Measurements from ENCODE around the gene KCNJ3. TPM values are rescaled to one million over a fixed set of nuclear protein-coding genes. Genes with fewer than 3 reads are reported as not detected.

The KCNJ3 gene
- total RNA-seq, 1 donor from 2014 or later: not detected

DNA sequence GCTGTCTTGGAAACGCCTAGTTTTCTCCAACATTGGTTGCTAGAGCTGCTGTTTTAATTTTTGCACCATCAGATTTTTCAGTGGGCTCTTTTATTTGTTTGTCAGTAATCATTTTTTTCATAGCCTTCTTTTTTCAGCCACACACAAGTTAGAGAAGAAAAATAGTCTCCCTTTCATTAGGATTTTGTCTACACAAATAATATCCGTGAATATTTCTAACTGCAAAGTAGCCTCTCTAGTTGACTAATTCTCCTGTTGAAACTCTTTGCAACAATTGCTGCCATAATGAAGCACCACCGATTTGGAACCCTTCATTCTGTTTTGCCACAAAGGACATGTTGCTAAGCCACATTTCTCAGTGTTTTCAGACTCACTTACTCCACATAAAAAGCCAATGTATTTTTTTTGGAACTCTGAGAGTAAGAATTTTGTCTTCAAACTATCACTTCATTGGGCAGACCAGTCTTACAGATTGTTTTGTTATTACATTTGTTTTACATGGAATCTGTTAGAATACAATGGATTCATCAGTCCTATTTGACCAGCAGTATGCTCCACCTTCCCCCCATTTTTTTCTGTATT lies 9.6 kb downstream of the KCNJ3 start:
- DNase-seq (ENCODE audit: low read depth, low spot score): no peak

DNA sequence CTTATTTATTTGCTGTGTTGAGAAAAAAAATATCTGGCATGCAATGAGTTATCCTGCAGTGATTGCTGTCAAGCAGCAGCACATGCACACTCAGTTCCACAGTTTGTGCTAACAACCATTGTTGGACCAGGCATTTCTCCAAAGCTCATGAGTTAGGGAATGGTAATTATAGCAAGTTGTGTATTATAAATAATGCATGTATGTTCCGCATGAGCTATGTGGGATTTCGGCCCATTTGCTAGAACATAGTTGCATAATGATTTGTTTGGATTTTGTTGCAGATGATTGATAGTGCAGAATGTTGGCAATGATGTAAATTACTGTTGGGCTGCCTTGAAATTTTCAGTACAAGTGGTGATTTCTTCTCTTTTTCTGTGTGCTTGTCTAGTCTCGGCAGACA lies 10.7 kb downstream of the KCNJ3 start:
- no peak for DNase-seq (ENCODE audit: low read depth, low spot score)

DNA sequence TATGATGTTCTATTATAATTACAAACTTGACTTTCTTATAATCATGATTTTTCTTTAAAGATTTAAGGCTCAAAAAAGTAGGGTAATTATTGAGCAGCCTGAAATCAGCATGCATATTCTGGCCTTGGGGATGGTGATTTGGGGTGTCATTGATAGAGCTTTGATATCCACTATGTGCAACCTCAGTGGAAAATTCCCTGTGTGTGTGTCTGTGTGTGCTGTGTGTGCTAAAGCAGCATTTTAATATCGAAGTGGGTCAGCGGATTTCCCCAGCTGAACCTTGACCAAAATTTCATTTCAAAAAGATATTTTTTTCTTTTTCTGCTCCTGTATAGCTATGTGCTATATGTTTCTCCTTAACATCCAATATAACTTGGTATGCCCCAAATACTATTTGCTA lies 11.6 kb downstream of the KCNJ3 start:
- DNase-seq (ENCODE audit: low read depth, low spot score): no peak

DNA sequence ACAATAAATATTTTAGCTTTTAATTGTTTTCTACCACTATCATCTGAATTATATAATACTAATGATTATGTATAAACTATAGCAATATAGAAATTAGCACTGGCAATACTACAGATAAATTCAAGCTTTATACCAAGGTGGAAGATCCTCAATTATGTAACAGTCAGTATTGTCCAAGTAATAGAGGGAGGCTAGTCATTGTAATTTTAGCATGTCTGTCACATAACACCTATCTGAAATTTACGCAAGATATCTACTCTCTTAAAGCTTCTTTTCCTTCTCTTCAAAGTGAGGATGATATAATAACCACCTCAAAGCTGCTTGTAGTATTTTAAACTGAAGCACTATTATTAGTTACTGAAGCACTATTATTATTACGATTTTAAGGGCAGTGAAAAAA lies 12.2 kb downstream of the KCNJ3 start:
- DNase-seq (ENCODE audit: low read depth, low spot score): no peak

DNA sequence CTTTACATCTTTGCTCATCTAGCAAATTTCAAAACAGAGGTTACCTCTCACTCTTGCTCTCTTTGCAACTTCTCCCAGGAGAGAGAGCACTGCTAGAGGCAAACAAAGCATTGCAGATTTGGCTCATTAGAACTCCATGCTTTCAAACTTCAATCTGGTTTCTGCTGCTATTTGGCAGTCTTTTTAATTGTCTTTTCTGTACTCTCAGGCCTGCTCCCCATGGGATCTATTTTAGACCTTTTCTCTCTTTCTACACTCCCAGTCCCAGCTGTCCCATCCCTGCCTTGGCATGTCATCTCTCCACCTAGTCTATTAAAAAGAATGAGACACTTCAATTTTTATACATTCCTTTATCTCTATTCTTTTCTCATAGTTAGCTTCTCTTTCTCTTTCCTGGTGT lies 15.2 kb downstream of the KCNJ3 start:
- DNase-seq (ENCODE audit: low read depth, low spot score): no peak

DNA sequence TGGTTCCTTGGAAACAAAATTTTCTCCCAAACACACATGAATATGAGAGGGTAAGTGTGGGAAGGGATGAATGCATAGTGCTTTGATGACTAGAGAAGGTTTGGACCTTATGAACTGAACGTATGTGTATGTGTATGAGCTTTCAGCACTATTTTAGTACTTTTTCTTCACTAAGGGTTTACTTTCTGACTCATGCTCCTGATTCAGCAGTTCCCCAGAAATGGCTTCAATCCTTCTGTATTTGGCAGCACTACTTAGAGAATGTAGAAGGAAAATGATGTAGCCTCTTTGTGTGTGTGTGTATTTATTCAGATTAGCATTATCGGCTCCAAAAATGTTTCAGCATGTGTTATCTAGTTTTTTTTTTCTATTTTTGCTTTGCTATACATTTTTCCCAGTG lies 22.2 kb downstream of the KCNJ3 start:
- DNase-seq (ENCODE audit: low read depth, low spot score): no peak

DNA sequence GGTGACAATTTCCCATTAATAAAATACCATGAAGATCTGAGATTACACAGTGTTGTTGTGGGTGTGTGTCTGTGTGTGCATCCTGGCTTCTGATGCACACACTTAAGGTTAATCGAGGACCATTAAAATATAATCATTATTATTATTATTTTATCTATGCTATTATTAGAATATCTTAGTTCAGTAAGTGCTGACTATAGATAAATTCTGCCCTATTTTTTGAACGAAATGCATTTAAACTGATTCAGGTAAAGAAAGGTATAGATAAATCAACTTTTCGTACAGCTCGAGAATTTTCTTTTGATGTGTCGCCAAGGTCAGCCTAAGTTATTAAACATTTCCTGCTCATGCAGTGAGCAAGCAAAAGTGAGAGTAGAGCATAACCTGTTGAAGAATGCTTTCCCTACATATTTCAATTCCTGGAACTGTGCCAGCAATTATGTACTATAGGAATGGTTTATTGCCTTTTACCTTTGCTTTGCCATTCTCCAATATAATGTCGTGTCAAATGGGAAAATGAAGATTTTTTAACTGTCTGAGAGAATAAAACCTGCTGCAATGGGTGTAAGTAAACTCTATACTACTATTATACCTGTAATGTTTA lies 25.8 kb downstream of the KCNJ3 start:
- no peak for DNase-seq (ENCODE audit: low read depth, low spot score)

DNA sequence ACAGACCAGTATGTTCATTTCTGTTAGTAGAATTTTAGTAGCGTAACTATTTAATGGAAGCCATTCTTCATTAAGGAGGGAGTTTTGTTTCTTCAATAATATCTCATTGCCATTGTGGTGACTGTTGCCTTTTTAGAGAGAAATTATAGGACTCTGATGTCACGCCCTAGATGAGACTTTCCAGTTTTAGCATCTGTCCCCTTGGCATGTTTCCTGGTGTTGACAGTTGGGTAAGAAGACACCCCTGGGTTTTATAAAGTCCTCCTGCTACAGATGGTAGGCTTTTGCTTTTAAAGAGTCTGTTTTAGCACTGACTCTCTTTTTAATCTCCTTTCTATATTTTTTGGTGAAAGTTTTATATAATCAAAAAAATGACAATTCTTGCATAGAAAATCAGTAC lies 41.9 kb downstream of the KCNJ3 start:
- no peak for DNase-seq (ENCODE audit: low read depth, low spot score)

DNA sequence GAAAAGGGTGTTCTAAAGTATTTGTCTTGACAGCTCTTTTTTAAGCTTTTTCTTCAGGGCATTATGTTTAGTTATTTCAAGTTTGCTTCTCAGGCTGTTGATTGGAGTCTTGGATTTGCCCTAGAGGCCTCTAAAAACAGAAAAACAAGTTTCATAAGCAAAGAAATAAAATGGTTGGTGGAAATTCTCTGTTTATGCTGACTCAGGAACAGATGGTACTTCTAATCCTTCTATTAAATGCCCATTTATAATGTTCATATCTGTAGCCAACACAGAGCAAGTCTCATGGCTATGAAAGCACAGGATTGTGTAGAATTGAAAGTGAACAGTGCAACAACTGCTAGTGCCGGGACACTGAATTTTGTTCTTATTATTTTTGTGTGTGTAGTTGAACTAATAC lies 60.4 kb downstream of the KCNJ3 start:
- no peak for DNase-seq (ENCODE audit: low read depth, low spot score)

DNA sequence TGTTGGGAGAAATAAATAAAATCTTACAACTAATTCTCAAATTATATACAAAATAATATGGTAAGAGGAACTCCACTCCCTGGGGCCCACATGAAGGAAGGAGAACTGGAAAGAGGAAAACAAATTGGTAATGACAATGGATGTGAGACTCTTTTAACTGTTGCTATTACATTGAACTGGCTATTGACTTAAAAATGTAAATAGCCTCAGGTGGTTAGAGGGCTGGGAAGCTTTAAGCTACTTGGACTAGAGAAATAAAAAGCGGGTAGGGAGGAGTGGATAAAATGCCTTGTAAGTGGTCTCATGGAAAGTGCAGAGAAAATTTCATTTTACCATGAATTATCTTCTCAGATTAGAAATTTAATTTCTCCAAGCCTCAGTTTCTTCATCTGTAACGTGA lies 64.1 kb downstream of the KCNJ3 start:
- no peak for DNase-seq (ENCODE audit: low read depth, low spot score)

DNA sequence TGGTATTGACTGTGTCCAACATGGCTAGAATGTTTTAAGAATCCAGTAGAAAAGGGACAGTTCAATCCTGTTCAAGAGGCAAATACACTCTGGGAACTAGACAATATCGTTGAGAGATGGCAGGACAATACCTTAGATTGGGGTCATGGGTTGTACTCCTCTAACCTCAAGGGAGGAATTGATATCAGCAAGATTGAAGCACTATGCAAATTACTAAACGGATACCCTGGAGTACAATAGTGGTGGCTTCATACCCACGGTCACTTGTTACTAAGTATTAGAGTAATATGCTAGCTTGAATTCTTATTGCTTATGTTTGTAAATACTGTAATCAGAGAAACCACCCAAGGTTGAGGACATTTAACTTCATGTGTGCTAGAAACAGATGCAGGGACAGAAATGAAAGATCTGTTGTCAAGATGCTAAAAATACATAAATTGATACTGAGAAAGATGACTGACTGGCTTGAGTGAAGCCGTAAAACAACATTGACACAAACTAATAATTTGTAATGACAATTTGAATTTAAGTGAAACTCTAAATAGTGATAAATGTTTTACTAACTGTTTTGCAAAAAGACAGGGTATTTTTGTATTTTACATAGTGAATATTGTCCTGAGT lies 73.3 kb downstream of the KCNJ3 start:
- no peak for DNase-seq (ENCODE audit: low read depth, low spot score)

DNA sequence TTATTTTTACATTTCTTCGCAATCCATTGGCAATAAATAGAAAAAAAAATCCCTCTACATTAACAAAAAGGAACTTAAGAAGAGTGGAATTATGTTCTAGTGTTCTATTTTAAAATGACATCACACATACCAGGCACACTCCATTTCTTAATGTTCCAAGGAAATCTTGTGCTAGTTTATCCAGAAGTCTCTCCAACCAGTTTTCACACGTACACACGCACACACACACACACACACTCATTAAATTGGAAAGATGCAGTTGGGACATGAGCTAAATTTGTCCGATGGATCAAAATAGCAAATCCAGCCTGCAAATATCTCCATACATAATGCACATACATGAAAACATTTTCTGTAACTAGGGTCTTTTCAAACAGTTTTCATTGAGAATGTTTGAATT lies 78.3 kb downstream of the KCNJ3 start:
- DNase-seq (ENCODE audit: low read depth, low spot score): no peak

DNA sequence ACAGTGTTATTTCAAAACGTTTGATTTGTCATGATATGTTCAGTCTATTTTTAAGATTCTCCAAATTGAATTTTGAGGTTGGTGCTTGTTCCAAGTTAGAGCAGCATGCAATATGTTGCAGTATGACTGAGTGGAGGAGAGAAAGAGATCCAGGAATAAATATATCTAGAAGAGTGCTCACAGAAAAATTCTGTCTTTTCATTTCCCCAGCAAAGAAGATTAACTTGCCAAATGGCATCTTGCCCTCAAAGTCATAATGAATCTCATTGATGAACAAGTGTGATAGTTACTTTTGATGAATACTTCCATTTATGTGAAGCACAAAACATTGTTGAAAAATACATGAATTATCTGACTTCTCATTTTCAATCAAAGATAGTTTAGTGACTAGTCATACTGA lies 95.9 kb downstream of the KCNJ3 start:
- no peak for DNase-seq (ENCODE audit: low read depth, low spot score)

DNA sequence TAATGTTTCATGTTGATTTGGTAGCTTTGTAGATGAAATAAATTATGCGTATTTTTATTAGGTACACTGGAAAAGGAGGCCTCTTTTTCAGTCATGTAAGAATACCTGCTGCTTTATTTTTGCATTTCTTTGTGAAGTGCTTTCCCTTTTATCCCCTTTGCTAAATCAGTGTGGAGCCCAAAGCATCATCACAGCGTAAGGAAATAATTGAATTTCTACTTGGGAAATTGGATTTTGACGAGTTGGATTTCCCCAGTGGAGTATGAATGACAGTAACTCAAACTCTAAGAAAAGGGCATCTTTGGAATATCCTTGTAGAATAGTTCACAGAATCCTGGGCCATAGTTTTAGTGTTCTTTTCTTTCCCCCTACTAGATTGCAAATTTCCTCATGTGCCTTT lies 97.2 kb downstream of the KCNJ3 start:
- no peak for DNase-seq (ENCODE audit: low read depth, low spot score)

DNA sequence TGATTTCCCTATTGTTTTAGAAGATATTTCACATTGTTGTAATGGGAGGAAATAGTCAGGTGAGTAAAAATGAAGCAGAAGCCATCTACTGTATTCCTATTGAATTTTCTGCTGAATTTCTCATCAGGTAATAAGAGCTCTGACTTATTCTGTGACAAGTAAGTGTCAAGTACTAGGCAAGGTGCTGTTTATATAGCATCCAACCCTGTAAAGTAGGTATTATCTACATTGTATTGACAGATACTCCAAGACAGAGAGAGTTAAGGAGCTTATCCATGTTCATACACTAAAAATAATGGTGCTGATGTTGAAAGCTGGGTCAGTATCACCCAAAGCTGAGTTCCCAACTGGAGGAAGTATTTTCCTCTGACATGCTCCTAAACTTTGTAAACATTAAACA lies 106.0 kb downstream of the KCNJ3 start:
- no peak for DNase-seq (ENCODE audit: low read depth, low spot score)

DNA sequence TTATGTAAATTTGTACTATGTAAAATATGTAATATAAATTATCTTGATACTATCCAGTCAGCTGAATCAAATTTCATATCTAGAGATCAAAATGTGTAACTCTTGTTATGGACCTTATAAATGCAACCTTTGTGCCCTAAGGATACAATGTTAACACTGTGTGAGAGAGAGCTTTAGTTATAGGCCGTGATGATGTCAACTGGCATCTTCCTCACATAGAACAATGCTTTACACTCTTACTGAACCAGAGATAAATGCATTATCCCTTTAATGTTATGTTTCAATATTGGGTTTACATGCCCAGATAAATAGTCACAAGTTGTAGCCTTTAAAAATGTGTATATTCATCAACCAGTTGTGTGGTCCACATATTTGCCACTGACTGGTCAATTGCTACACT lies 115.1 kb downstream of the KCNJ3 start:
- DNase-seq (ENCODE audit: low read depth, low spot score): no peak

DNA sequence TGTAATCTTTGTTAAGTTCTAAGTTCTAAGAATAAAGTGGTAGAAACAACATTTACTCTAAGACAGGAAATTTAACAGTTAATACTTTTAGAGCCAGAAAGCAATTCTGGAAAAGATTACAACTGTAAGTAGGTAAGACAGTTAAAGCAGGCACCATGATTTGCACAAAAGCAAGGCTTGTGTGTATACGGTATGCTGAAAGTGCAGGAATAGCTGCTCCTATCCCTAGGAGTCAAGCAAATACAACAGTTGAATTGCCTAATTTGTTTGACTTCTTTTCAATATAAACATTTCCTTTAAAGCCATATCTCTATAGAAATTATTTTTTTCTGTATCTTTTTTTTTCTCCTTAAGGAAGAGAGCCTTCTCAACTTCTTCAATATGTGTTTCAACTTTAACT lies 116.4 kb downstream of the KCNJ3 start:
- DNase-seq (ENCODE audit: low read depth, low spot score): no peak

DNA sequence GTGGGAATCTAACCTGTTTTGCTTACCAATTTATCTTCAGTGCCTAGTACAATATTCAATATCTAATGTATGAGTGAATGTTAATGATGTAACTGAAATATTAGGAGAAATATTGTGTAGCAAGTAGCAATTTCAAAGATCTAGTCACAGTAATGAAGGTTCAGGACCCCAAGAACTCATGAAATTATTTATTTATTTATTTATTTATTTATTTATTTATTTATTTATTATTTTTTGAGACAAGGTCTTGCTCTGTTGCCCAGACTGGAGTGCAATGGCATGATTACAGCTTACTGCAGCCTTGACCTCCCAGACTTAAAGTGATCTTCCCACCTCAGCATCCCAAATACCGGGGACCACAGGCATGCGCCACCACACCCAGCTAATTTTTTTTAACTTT lies 126.9 kb downstream of the KCNJ3 start:
- no peak for DNase-seq (ENCODE audit: low read depth, low spot score)

DNA sequence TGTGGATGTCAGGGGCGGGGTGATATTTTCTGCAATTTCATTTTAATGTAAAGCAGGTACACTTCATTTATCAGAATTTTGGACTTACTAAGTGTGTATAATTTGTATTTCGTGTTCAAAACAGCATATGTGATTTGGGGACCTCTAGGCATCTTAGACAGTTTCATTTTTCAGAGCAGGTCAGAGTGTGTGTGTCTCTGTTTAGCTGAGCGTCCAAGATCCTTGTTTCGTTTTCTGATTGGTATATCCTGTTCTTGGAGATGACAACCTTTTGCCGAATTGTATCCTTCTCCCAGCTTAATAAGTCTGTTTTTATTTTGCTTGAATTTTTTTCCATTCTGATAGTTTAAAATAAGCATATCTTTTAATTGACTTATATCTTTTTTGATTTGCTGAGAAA lies 128.3 kb downstream of the KCNJ3 start:
- DNase-seq (ENCODE audit: low read depth, low spot score): no peak

DNA sequence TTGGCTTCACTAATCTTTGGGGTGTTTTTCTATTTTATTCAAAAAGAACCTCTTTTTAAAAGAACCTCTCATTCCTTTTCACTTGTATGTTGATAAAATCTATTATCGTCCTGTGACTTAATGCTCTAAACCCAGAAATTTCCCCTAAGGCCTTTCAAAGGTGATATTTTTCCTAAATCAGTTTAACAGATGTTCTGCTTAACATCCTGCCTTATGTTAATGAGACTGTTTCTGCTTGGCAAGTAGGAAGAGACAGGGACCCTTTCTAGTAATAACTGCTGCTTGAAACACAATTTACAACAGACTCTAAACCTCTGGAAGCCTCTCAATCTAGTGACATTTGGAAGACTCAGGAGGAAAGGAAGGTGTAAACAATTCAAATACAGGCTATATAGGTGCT lies 128.8 kb downstream of the KCNJ3 start:
- no peak for DNase-seq (ENCODE audit: low read depth, low spot score)

DNA sequence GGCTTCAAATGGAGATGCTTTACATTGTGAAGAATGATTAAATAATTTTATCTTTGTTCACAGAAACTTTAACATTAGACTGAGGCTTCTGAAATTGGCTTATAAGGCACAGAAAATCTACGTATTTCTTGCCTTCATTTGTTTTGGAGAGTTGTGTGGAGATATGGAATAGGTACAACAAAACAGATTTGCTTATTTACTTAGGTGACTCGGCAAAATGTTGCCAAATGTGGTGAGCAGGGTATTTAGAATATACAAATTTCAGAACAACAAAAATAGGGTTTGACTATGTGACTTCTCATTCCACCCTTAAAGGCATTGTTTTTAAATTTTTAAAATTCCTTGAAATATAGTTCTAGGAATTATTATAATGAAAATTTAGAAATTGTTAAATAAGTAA lies 134.2 kb downstream of the KCNJ3 start:
- DNase-seq (ENCODE audit: low read depth, low spot score): no peak

DNA sequence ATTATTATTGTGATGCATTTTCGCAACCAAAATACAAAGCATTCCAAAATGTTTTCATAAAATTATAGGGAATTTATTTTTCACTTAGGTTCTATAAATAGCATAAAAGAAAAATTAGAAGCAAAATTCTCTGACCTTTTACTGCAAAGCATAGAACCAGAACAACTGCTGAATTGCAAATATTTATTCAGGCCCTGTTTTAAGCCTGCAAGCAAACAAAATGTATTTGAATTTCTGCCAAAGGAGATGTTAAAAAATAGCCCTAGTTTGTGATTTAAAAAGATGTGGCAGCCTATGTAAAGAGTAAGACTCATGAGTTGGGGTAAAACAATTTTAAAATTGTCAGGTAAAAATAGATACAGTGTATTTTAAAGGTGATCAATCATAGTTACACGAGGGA lies 138.1 kb downstream of the KCNJ3 start:
- DNase-seq (ENCODE audit: low read depth, low spot score): no peak

DNA sequence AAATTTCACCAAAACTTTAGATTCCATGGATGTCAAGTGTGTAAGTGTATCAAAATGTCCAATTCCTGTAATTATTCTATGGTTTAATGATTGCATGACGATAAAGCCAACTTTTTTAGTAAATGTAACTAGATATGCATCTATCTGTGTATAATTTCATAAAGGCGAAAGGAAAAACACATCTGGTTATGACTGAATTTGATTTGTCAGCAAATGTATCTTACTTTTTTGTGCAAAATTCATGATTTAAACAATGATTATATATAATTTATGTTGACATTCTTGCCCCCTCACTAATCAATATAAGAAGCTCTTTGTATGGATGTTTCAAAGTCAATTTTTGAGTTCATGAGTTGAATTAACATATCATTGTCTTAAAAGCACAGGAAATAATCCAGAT lies 138.5 kb downstream of the KCNJ3 start:
- no peak for DNase-seq (ENCODE audit: low read depth, low spot score)

DNA sequence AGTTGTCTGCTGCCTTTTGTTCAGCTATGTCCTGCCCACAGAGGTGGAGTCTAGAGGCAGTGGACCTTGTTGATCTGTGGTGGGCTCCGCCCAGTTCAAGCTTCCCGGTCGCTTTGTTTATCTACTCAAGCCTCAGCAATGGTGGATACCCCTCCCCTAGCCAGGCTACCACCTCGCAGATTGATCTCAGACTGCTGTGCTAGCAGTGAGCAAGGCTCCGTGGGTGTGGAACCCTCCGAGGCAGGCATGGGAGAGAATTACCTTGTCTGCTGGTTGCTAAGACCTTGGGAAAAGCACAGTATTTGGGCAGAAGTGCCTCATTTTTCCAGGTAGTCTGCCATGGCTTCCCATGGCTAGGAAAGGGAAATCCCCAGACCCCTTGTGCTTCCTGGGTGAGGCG lies 146.0 kb downstream of the KCNJ3 start:
- no peak for DNase-seq (ENCODE audit: low read depth, low spot score)
